Stomach (tissue), 9 donors: ENCODE results near the gene RSAD1. TPM values are rescaled to one million over a fixed set of nuclear protein-coding genes. Genes with fewer than 3 reads are reported as not detected.
A peak's percentile ranks its signal among the peaks of the same experiment; 100 is the strongest.

Experiments used
- DNase-seq, 2 donors: peaks; one replicate each; pipeline versions ENCODE4 v3.0.0 to v3.0.0-alpha.2; 2013 to 2019
- H3K27ac ChIP-seq, 5 donors: fragments of 200-600 bp in 4 of 5; sonication (generic) in 4 of 5; one replicate each; pipeline ENCODE4 v1.5.1; 2013 to 2019; ENCODE audit warnings: mild to moderate bottlenecking in 1 of 5, moderate library complexity in 1 of 5
- H3K27me3 ChIP-seq, 3 donors: fragments of 200-600 bp; sonication (generic); one replicate each; pipeline ENCODE4 v1.5.1; 2017 to 2019; ENCODE audit warnings: mixed run types in 1 of 3
- H3K36me3 ChIP-seq, 4 donors: fragments of 200-600 bp; sonication (generic); 1 replicate in 3 of 4; 2 replicates in 1 of 4; pipeline ENCODE4 v1.5.1; 2016 to 2019
- H3K4me1 ChIP-seq, 4 donors: fragments of 200-600 bp; sonication (generic); one replicate each; pipeline ENCODE4 v1.5.1; 2016 to 2019
- H3K4me3 ChIP-seq, 4 donors: fragments of 200-600 bp; sonication (generic) in 3 of 4; one replicate each; pipeline ENCODE4 v1.5.1; 2016 to 2019; ENCODE audit warnings: mild to moderate bottlenecking in 1 of 4
- H3K9me3 ChIP-seq, 4 donors: fragments of 200-600 bp; sonication (generic); one replicate each; pipeline ENCODE4 v1.5.1; 2016 to 2019
- EP300 ChIP-seq: sonication (generic); formaldehyde crosslinking; IDR thresholded peaks from one replicate; pipeline ENCODE4 v1.6.1; 2017; ENCODE audit warnings: antibody characterized with exemption
- POLR2A ChIP-seq, 4 donors: fragments of 450-650 bp; IDR thresholded peaks; one replicate each; pipeline ENCODE4 v1.6.1; 2016; ENCODE audit warnings: antibody characterized with exemption in 4 of 4, control low read depth in 2 of 4, mild to moderate bottlenecking in 1 of 4, moderate library complexity in 1 of 4
- POLR2AphosphoS5 ChIP-seq, 3 donors: sonication (generic); formaldehyde crosslinking; IDR thresholded peaks; one replicate each; pipeline ENCODE4 v1.6.1; 2016; ENCODE audit warnings: antibody characterized with exemption in 3 of 3
- WGBS, 5 donors: extraction: QIAGEN DNeasy Blood & Tissue Kit in 3 of 5; methylation state at CpG; one replicate each; pipeline versions ENCODE4 v1.1.5 to v1.1.7; 2013 to 2018; 5-methylcytosine and 5-hydroxymethylcytosine counted together
- intact Hi-C: fragments of 100-400 bp; cut with DNase I; formaldehyde crosslinking; loops from one replicate; pipeline ENCODE4 v1.15.1; 2023; ENCODE audit warnings: low total_unique reads
- polyA plus RNA-seq, 3 donors: library from polyadenylated mRNA; stranded (reverse); fragments of 200-250 nt; gene quantifications; one replicate each; pipeline ENCODE4 v1.2.3, GENCODE V29; 2013
- total RNA-seq, 5 donors: library from RNA; depleted of rRNA; stranded (reverse); fragments of >200 nt; gene quantifications; one replicate each; pipeline versions ENCODE4 v1.1.0 to v1.2.3, GENCODE V29; 2014 to 2016
- TF ChIP-seq, protein P1 (sequence below), 7 experiments: fragments of 450-650 bp in 4 of 7; fragments of 200-600 bp in 3 of 7; sonication (generic) in 3 of 7; IDR thresholded peaks; one replicate each; pipeline ENCODE4 v1.5.1; 2016 to 2019; ENCODE audit warnings: antibody characterized with exemption in 7 of 7, control low read depth in 2 of 7, mild to moderate bottlenecking in 1 of 7
- donor health status: healthy with polysubstance abuse.
- donor health status: Bipolar disorder and iron deficiency.
- donor health status: healthy.

The RSAD1 gene
- total and polyA plus RNA-seq, 8 donors: 18.7 to 54.8 (median 26.3) TPM

DNA sequence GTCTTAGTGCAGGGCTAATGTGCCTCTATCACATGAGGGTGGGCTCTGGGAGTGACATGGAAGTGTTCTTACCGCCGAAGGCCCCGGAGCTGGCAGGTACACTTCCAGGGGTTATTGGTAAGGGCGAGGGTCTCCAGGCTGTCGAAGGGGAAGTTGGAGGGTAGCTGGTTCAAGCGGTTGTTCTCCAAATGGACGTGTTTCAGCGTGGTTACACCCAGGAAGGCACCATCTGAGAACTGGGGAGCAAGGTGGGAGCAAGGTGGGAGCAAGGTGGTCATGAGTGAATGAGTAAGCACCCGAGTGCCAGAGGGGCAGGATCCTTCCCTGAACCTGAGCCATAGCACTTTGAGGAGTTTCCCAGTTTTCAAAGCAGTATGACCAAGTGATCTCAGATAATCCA lies 13.0 kb upstream of the RSAD1 start:
- 92 to 98% (median 93%) methylated on average over 9 of the region's 9 CpGs for WGBS, 5 donors

DNA sequence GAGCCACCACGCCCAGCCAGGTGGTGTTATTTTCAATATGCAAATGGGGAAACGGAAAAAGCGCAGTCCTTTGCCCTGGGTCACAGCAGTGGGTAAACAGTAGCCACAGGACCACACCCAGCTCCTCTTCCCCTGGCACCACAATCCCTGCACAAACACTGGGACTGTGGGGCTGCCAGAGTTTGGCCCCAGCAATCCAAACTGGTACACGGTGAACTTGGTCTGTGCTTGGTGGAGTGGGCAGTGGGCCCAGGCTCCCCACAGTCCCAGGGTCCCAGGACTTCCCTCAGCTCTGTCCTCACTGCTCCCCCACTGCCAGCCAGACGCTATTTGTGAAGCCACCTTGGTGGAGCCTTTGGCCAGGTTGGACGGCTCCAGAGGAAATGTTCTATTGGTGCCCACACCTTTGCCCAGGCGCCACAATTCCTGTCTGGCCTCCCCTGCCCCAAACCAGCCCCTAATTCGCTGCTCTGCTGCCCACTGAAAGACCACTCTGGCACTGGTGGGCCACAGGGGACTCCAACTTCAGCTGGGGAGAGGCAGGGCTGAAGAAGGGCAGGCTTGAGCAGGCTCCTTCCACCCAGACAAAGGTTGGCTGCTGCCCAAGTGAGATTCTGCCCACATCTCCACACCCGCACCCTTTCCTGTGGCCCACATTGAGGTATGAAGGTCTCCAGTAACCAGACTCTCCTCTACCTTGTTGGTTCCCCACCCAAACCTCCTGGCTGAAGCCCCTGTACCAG lies 12.1 kb upstream of the RSAD1 start:
- Histone ChIP-seq H3K4me3 (no peak overlapping the region), H3K27ac (peak overlapping the region; percentile 73 to 86 (median 78)), H3K27me3 (peaks cover 0 to 35% (median 12%) of the 10 kb centered on the region in 3 donors), H3K36me3 (peaks cover 0 to 47% (median 36%) of the 10 kb centered on the region in 4 donors), H3K9me3 (no peaks in the 10 kb centered on the region), H3K4me1 (peaks cover 26 to 43% (median 36%) of the 10 kb centered on the region in 4 donors)
- peak; percentile 74 to 84 for DNase-seq
- intact Hi-C loops: no loop called here
- 30 to 67% (median 50%) methylated on average over 5 to 9 of the region's 9 CpGs for WGBS, 5 donors
- TF ChIP-seq EP300 (no peak), POLR2A (IDR thresholded peaks at IDR 0.05) (no peak), POLR2AphosphoS5 (IDR thresholded peaks at IDR 0.05) (peak in 1 of 3 donors; percentile 73)
- TF ChIP-seq, protein P1, sequence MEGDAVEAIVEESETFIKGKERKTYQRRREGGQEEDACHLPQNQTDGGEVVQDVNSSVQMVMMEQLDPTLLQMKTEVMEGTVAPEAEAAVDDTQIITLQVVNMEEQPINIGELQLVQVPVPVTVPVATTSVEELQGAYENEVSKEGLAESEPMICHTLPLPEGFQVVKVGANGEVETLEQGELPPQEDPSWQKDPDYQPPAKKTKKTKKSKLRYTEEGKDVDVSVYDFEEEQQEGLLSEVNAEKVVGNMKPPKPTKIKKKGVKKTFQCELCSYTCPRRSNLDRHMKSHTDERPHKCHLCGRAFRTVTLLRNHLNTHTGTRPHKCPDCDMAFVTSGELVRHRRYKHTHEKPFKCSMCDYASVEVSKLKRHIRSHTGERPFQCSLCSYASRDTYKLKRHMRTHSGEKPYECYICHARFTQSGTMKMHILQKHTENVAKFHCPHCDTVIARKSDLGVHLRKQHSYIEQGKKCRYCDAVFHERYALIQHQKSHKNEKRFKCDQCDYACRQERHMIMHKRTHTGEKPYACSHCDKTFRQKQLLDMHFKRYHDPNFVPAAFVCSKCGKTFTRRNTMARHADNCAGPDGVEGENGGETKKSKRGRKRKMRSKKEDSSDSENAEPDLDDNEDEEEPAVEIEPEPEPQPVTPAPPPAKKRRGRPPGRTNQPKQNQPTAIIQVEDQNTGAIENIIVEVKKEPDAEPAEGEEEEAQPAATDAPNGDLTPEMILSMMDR (IDR thresholded peaks at IDR 0.05): no peak

More for the DNA sequence above, 13.0 kb upstream of the RSAD1 start:
- H3K4me1 ChIP-seq: peaks cover 26 to 43% (median 36%) of the 10 kb centered on the region in 4 donors
- H3K27me3 ChIP-seq: peaks cover 0 to 35% (median 12%) of the 10 kb centered on the region in 3 donors
- H3K4me3 ChIP-seq: no peak overlapping the region
- H3K27ac ChIP-seq: peak overlapping the region in 2 of 5 donors; percentile 26 to 78
- TF ChIP-seq POLR2A (IDR thresholded peaks at IDR 0.05): no peak
- no peak for TF ChIP-seq POLR2AphosphoS5 (IDR thresholded peaks at IDR 0.05)
- no peak for TF ChIP-seq EP300
- TF ChIP-seq, protein P1 (IDR thresholded peaks at IDR 0.05): no peak
- peaks cover 0 to 46% (median 34%) of the 10 kb centered on the region in 4 donors for H3K36me3 ChIP-seq
- intact Hi-C loops: no loop called here
- no peak for DNase-seq
- no peaks in the 10 kb centered on the region for H3K9me3 ChIP-seq

DNA sequence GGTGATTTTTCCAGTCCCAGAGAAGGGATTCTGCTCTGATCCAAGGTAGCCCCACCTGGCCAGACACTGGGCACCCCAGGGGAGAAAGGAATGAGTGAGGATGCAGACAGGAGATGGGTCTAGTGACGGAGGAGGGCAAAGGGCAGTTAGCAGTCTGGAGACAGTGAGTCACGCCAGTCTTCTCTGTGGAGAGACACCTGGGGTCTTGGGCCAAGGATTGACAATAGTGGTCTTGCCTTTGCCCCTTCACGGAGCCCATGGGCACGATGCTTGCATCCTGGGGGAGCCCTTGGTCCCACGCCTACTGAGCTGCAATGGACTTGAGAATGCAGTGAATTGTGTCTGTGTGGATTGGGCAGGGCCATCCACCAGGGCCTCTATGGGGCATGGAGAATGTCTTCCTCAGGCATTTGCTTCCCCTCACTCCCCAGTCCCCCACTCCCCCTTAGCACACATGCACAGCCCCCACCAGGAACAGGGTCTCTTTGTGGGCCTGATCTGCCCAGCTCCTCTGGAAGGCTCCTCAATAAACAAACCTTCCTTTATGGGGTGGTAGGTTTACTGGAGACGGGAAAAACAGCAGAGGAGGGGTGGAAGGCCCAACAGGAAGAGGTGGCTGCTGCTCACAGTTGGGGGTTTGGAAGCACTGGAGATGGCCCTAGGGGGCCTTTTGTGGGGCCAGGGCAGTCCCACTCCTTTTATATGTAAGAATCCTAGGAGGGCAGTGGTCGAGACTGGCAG lies 11.4 kb upstream of the RSAD1 start:
- no peaks in the 10 kb centered on the region for H3K9me3 ChIP-seq
- no peak overlapping the region for H3K4me3 ChIP-seq
- TF ChIP-seq POLR2AphosphoS5 (IDR thresholded peaks at IDR 0.05) (no peak), POLR2A (IDR thresholded peaks at IDR 0.05) (no peak), EP300 (no peak)
- TF ChIP-seq, protein P1 (IDR thresholded peaks at IDR 0.05): no peak
- WGBS, 5 donors: 78 to 89% (median 85%) methylated on average over 7 of the region's 7 CpGs
- DNase-seq: no peak
- peak overlapping the region; percentile 73 to 86 (median 78) for H3K27ac ChIP-seq
- peaks cover 0 to 35% (median 12%) of the 10 kb centered on the region in 3 donors for H3K27me3 ChIP-seq
- peaks cover 0 to 49% (median 37%) of the 10 kb centered on the region in 4 donors for H3K36me3 ChIP-seq
- peaks cover 26 to 43% (median 36%) of the 10 kb centered on the region in 4 donors for H3K4me1 ChIP-seq
- intact Hi-C loops: no loop called here

DNA sequence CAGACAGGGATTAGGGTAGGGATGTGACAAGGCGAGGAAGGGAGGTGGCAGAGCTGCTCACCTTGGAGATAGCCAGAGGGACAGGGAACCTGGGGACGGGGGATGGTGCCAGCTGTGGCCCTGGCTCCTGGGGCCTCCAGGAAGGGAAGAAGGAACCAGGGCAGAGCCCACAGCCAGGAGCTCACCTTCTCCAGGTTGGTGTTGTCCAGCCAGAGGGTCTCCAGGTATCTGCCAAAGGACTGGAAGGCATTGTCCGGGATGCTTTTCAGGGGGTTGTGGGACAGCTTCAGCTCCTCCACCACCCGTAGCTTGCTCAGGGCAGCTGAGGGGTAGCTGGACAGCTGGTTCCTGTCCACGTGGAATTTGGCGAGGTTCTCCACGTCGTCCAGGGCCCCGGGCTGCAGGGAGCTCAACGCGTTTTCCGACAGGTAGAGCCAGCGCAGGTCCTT lies 10.8 kb upstream of the RSAD1 start:
- Histone ChIP-seq H3K4me1 (peaks cover 26 to 43% (median 36%) of the 10 kb centered on the region in 4 donors), H3K4me3 (no peak overlapping the region), H3K9me3 (no peaks in the 10 kb centered on the region), H3K27me3 (peaks cover 0 to 35% (median 12%) of the 10 kb centered on the region in 3 donors), H3K36me3 (peaks cover 0 to 49% (median 36%) of the 10 kb centered on the region in 4 donors), H3K27ac (peak overlapping the region in 1 of 5 donors; percentile 75)
- TF ChIP-seq EP300: no peak
- TF ChIP-seq, protein P1 (IDR thresholded peaks at IDR 0.05): no peak
- no peak for TF ChIP-seq POLR2AphosphoS5 (IDR thresholded peaks at IDR 0.05)
- TF ChIP-seq POLR2A (IDR thresholded peaks at IDR 0.05): no peak
- no peak for DNase-seq
- WGBS, 5 donors: 64 to 79% (median 77%) methylated on average over 10 to 13 of the region's 13 CpGs
- intact Hi-C loops: no loop called here
